Smooth muscle cell (in vitro differentiated cells): ENCODE results near the gene RASAL1. TPM values are rescaled to one million over a fixed set of nuclear protein-coding genes. Genes with fewer than 3 reads are reported as not detected.

Source experiments
- DNase-seq: peaks from one replicate; lab custom pipeline; 2025; ENCODE audit not compliant: unreplicated experiment; lab: John Stamatoyannopoulos, UW
- H2AFZ ChIP-seq: fragments of 200-600 bp; sonication (generic); 2 replicates; pipeline ENCODE4 v1.6.0; 2016; ENCODE audit warnings: antibody characterized with exemption, low read depth, mild to moderate bottlenecking
- H3F3A ChIP-seq: fragments of 200-600 bp; sonication (generic); 2 replicates; pipeline ENCODE4 v1.6.0; 2017; ENCODE audit warnings: antibody characterized with exemption, low read depth
- H3K27ac ChIP-seq: fragments of 200-600 bp; sonication (generic); 2 replicates; pipeline ENCODE4 v1.5.1; 2016; ENCODE audit warnings: low read depth, mild to moderate bottlenecking
- H3K27me3 ChIP-seq: fragments of 200-600 bp; sonication (generic); 2 replicates; pipeline ENCODE4 v1.6.1; 2016; ENCODE audit warnings: low read depth, mild to moderate bottlenecking
- H3K36me3 ChIP-seq: fragments of 200-600 bp; sonication (generic); 2 replicates; pipeline ENCODE4 v1.5.1; 2016; ENCODE audit warnings: low read depth
- H3K4me1 ChIP-seq: fragments of 200-600 bp; sonication (generic); 2 replicates; pipeline ENCODE4 v1.5.1; 2016; ENCODE audit warnings: low read depth
- H3K4me2 ChIP-seq: fragments of 200-600 bp; sonication (generic); 2 replicates; pipeline ENCODE4 v1.6.0; 2016; ENCODE audit warnings: mild to moderate bottlenecking
- H3K4me3 ChIP-seq: fragments of 200-600 bp; sonication (generic); 2 replicates; pipeline ENCODE4 v1.5.1; 2016; ENCODE audit warnings: mild to moderate bottlenecking
- H3K79me2 ChIP-seq: fragments of 200-600 bp; sonication (generic); 2 replicates; pipeline ENCODE4 v1.6.0; 2016; ENCODE audit warnings: low read depth, mild to moderate bottlenecking
- H3K9ac ChIP-seq: fragments of 200-600 bp; sonication (generic); 2 replicates; pipeline ENCODE4 v1.6.0; 2016; ENCODE audit warnings: low read depth
- H3K9me3 ChIP-seq: fragments of 200-600 bp; sonication (generic); replicated peaks from 2 replicates; pipeline ENCODE4 v1.5.1; 2016; ENCODE audit warnings: low read depth
- H4K20me1 ChIP-seq: fragments of 200-600 bp; sonication (generic); 2 replicates; pipeline ENCODE4 v1.6.0; 2016; ENCODE audit warnings: low read depth
- WGBS: methylation state at CpG from one replicate; pipeline ENCODE4 v1.1.7; 2016; ENCODE audit warnings: low lambda C conversion rate; 5-methylcytosine and 5-hydroxymethylcytosine counted together
- polyA plus RNA-seq: library from polyadenylated mRNA; unstranded; fragments of >200 nt; fragmentation: Nextera tagmentation; extraction: Ambion mirVana; gene quantifications from 2 replicates; pipeline ENCODE4 v1.2.1, GENCODE V29; 2016
- total RNA-seq: library from RNA; depleted of rRNA; stranded (reverse); fragments of >200 nt; gene quantifications from 2 replicates; pipeline ENCODE4 v1.2.3, GENCODE V29; 2014
- TF ChIP-seq, protein P1 (sequence below): fragments of 200-600 bp; sonication (generic); IDR thresholded peaks from 2 replicates; pipeline ENCODE4 v1.5.1; 2017; ENCODE audit warnings: borderline replicate concordance, mild to moderate bottlenecking, antibody characterized with exemption; ENCODE audit not compliant: insufficient read depth, poor library complexity, severe bottlenecking

Gene RASAL1
- total and polyA plus RNA-seq, 2 experiments from 2014 or later: not detected

DNA sequence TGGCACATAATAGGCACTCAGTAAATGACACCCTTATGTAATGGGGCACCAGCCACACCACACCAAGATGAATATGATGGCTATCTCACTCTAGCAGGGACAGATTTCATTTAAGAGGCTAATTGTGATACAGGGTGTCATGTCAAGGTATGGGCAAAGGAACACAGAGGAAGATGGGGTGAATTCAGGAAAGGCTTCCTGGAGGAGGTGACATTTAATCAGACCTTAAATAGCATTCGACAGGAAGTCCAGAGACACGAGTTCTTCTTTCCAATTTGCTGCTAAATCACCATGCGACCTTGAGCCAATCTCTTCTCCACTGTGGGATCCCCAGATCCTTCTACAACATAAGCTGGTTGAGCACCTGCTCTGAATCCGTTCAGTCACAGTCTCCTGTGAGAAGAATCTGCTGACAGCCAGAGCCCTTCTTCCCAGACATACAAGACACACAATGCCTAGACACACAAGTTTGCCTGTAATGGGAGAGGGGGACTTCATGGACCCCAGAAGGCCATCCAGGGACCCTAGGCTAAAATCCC lies 80.5 kb downstream of the RASAL1 start:
- Histone ChIP-seq H3F3A (no peaks in the 10 kb centered on the region), H3K4me3 (no peak overlapping the region), H3K36me3 (no peaks in the 10 kb centered on the region), H3K4me2 (no peak overlapping the region), H3K79me2 (no peaks in the 10 kb centered on the region), H3K27me3 (peaks cover 97% of the 10 kb centered on the region), H3K9ac (no peak overlapping the region), H4K20me1 (no peaks in the 10 kb centered on the region), H3K4me1 (peaks cover 8% of the 10 kb centered on the region), H3K27ac (no peak overlapping the region), H3K9me3 (no peaks in the 10 kb centered on the region), H2AFZ (no peak overlapping the region)
- DNase-seq: no peak
- WGBS: 82% methylated on average over 4 of the region's 4 CpGs
- TF ChIP-seq, protein P1, sequence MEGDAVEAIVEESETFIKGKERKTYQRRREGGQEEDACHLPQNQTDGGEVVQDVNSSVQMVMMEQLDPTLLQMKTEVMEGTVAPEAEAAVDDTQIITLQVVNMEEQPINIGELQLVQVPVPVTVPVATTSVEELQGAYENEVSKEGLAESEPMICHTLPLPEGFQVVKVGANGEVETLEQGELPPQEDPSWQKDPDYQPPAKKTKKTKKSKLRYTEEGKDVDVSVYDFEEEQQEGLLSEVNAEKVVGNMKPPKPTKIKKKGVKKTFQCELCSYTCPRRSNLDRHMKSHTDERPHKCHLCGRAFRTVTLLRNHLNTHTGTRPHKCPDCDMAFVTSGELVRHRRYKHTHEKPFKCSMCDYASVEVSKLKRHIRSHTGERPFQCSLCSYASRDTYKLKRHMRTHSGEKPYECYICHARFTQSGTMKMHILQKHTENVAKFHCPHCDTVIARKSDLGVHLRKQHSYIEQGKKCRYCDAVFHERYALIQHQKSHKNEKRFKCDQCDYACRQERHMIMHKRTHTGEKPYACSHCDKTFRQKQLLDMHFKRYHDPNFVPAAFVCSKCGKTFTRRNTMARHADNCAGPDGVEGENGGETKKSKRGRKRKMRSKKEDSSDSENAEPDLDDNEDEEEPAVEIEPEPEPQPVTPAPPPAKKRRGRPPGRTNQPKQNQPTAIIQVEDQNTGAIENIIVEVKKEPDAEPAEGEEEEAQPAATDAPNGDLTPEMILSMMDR: no peak

DNA sequence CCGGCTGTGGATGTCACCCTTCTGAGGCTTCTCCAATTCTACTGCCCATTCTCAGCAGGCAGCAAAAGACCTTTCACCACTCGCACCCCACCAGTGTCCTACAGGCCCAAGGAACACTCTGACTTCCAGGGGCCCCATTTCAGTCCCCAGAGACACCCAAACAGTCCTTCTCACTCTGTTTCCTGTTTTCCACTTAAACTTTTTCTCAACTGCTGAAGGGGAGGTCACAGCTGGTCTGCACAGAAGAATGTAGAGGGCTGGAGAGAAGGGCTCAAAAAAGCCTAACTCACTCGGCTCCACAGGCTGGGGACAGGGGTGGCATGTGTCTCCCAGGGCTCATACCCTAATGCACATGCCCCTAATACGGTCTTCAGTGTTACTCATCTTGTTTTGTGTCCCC lies 83.2 kb downstream of the RASAL1 start:
- no peaks in the 10 kb centered on the region for H3F3A ChIP-seq
- WGBS: 79% methylated on average over 4 of the region's 4 CpGs
- TF ChIP-seq, protein P1: no peak
- no peaks in the 10 kb centered on the region for H3K79me2 ChIP-seq
- no peaks in the 10 kb centered on the region for H3K36me3 ChIP-seq
- H3K4me3 ChIP-seq: no peak overlapping the region
- H2AFZ ChIP-seq: no peak overlapping the region
- H4K20me1 ChIP-seq: no peaks in the 10 kb centered on the region
- peaks cover 80% of the 10 kb centered on the region for H3K27me3 ChIP-seq
- DNase-seq: no peak
- no peaks in the 10 kb centered on the region for H3K9me3 ChIP-seq
- no peak overlapping the region for H3K27ac ChIP-seq
- H3K9ac ChIP-seq: no peak overlapping the region
- no peak overlapping the region for H3K4me2 ChIP-seq
- H3K4me1 ChIP-seq: peaks cover 8% of the 10 kb centered on the region

DNA sequence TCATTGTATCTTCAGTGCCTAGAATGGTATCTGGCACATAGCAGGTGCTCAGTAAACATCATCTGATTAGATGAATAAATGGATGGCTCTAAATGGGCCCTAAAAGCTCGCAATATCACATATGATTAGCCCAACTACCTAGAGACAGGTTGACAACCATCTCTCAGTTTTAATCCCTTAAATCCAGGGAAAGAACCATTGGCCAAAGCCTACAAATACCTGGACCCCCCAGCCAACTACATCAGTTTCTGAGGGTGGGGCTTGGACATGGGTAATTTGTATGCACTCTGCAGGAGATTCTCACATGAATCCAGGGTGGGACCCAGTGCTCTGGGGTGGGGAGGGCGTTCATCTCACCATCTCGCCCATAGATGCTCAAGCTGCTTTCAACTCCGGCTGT lies 83.8 kb downstream of the RASAL1 start:
- Histone ChIP-seq H3K9ac (no peak overlapping the region), H3K27me3 (peaks cover 74% of the 10 kb centered on the region), H3F3A (no peaks in the 10 kb centered on the region), H3K4me1 (peaks cover 3% of the 10 kb centered on the region), H3K4me2 (no peak overlapping the region), H3K9me3 (no peaks in the 10 kb centered on the region), H3K4me3 (no peak overlapping the region), H3K79me2 (no peaks in the 10 kb centered on the region), H4K20me1 (no peaks in the 10 kb centered on the region), H3K27ac (no peak overlapping the region), H3K36me3 (no peaks in the 10 kb centered on the region), H2AFZ (no peak overlapping the region)
- WGBS: 88% methylated on average over 4 of the region's 4 CpGs
- TF ChIP-seq, protein P1: no peak
- no peak for DNase-seq

DNA sequence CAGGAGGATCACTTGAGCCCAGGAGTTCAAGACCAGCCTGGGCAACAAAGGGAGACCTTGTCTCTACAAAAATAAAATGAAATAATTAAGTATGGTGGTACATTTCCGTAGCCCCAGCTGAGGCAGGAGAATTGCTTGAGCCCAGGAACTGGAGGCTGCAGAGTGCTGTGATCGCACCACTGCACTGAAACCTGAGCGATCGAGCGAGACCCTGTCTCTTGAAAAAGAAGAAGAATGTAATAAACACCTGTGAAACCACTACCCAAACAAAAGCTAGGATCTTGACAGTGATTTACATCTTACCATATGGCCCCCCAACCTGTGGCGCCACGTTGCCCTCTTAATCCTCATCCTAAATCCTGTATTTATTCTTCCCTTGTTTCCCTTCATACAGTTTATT lies 84.8 kb downstream of the RASAL1 start:
- Histone ChIP-seq H3K9ac (no peak overlapping the region), H3F3A (no peaks in the 10 kb centered on the region), H3K4me1 (no peaks in the 10 kb centered on the region), H3K4me3 (no peak overlapping the region), H3K36me3 (no peaks in the 10 kb centered on the region), H2AFZ (no peak overlapping the region), H3K27me3 (peaks cover 65% of the 10 kb centered on the region), H3K27ac (no peak overlapping the region), H4K20me1 (no peaks in the 10 kb centered on the region), H3K9me3 (no peaks in the 10 kb centered on the region), H3K79me2 (no peaks in the 10 kb centered on the region), H3K4me2 (no peak overlapping the region)
- DNase-seq: no peak
- TF ChIP-seq, protein P1: no peak
- WGBS: 83% methylated on average over 7 of the region's 7 CpGs
